ENCODE measurements around the gene CDK18. TPM values are rescaled to one million over a fixed set of nuclear protein-coding genes. Genes with fewer than 3 reads are reported as not detected.

CDK18 gene
- polyA plus RNA-seq, 1 experiment: 0.36 TPM

- no peak for TF ChIP-seq CTCF (IDR thresholded peaks at IDR 0.05; ENCODE audit: low read depth, low read length)
- Histone ChIP-seq H3K4me3 (ENCODE audit: low read depth, low read length) (no peak overlapping the region), H3K27ac (ENCODE audit: low read depth, low read length) (no peak overlapping the region), H3K27me3 (ENCODE audit: control insufficient read depth, insufficient read depth, low read length) (peaks cover 61% of the 10 kb centered on the region), H3K9me3 (ENCODE audit: control insufficient read depth, insufficient read depth, low read length) (no peaks in the 10 kb centered on the region; the same call in 1 of the 2 replicates)
- ChIA-PET CTCF (interaction anchor here (0.6 to 2.1 kb wide), 3 partner anchors 10 to 79 kb away, joined by 3 to 6 read pairs (median 3); no protein-coding TSS in a partner anchor), POLR2A (no interaction called here)
- DNase-seq (ENCODE audit: low read depth, low spot score): no peak
Measured at GRCh38 chr1:205578780-205579571, 74.5 kb downstream of the CDK18 start.

GRCh38 chr1:205579711-205580110 is 75.2 kb downstream of the CDK18 start:
- no peak for TF ChIP-seq CTCF (IDR thresholded peaks at IDR 0.05; ENCODE audit: low read depth, low read length)
- Histone ChIP-seq H3K27ac (ENCODE audit: low read depth, low read length) (no peak overlapping the region), H3K27me3 (ENCODE audit: control insufficient read depth, insufficient read depth, low read length) (peaks cover 55% of the 10 kb centered on the region), H3K9me3 (ENCODE audit: control insufficient read depth, insufficient read depth, low read length) (no peaks in the 10 kb centered on the region; the same call in 1 of the 2 replicates), H3K4me3 (ENCODE audit: low read depth, low read length) (no peak overlapping the region)
- no peak for DNase-seq (ENCODE audit: low read depth, low spot score)
- ChIA-PET POLR2A (no interaction called here), CTCF (interaction anchor here (0.6 to 2.1 kb wide), 3 partner anchors 9 to 64 kb away, joined by 3 to 6 read pairs (median 3); no protein-coding TSS in a partner anchor)

- Histone ChIP-seq H3K27ac (ENCODE audit: low read depth, low read length) (no peak overlapping the region), H3K27me3 (ENCODE audit: control insufficient read depth, insufficient read depth, low read length) (peaks cover 51% of the 10 kb centered on the region), H3K4me3 (ENCODE audit: low read depth, low read length) (no peak overlapping the region), H3K9me3 (ENCODE audit: control insufficient read depth, insufficient read depth, low read length) (no peaks in the 10 kb centered on the region; the same call in 1 of the 2 replicates)
- TF ChIP-seq CTCF (IDR thresholded peaks at IDR 0.05; ENCODE audit: low read depth, low read length): no peak
- ChIA-PET POLR2A (no interaction called here), CTCF (interaction anchor here (0.8 to 2.1 kb wide), 2 partner anchors 8 to 12 kb away, joined by 3 to 6 read pairs; no protein-coding TSS in a partner anchor)
- DNase-seq (ENCODE audit: low read depth, low spot score): no peak
Measured at GRCh38 chr1:205580140-205580922, 75.9 kb downstream of the CDK18 start.

GRCh38 chr1:205580923-205581180 is 76.4 kb downstream of the CDK18 start:
- no peak for TF ChIP-seq CTCF (IDR thresholded peaks at IDR 0.05; ENCODE audit: low read depth, low read length)
- CTCF ChIA-PET: no interaction called here
- no peak for DNase-seq (ENCODE audit: low read depth, low spot score)
- H3K4me3 ChIP-seq (ENCODE audit: low read depth, low read length): no peak overlapping the region
- no peak overlapping the region for H3K27ac ChIP-seq (ENCODE audit: low read depth, low read length)
- POLR2A ChIA-PET: no interaction called here
- no peaks in the 10 kb centered on the region; the same call in 1 of the 2 replicates for H3K9me3 ChIP-seq (ENCODE audit: control insufficient read depth, insufficient read depth, low read length)
- H3K27me3 ChIP-seq (ENCODE audit: control insufficient read depth, insufficient read depth, low read length): peaks cover 48% of the 10 kb centered on the region

Data from AG04450 (cell line).